Neural crest cell (in vitro differentiated cells): ENCODE results near the gene TGFB3. TPM values are rescaled to one million over a fixed set of nuclear protein-coding genes. Genes with fewer than 3 reads are reported as not detected.

Experiments used
- DNase-seq: peaks from one replicate; pipeline ENCODE4 v3.0.0; 2021; ENCODE audit warnings: low read depth, mixed read lengths, low spot score
- H3K27ac Mint-ChIP-seq: one replicate; pipeline ENCODE4 v1.8.0; 2021; ENCODE audit warnings: mild to moderate bottlenecking, mixed read lengths; ENCODE audit not compliant: unreplicated experiment
- H3K27me3 Mint-ChIP-seq: 2 replicates; pipeline ENCODE4 v1.8.0; 2021; ENCODE audit warnings: low read depth, mild to moderate bottlenecking, mixed read lengths
- H3K36me3 Mint-ChIP-seq: 2 replicates; pipeline ENCODE4 v1.8.0; 2021; ENCODE audit warnings: low read depth, mild to moderate bottlenecking, mixed read lengths
- H3K4me1 Mint-ChIP-seq: 2 replicates; pipeline ENCODE4 v1.8.0; 2021; ENCODE audit warnings: mixed read lengths
- H3K4me3 Mint-ChIP-seq: one replicate; pipeline ENCODE4 v1.8.0; 2021; ENCODE audit warnings: mild to moderate bottlenecking, mixed read lengths
- H3K9me3 Mint-ChIP-seq: 2 replicates; pipeline ENCODE4 v1.8.0; 2021; ENCODE audit warnings: mixed read lengths
- total RNA-seq: library from RNA; stranded (reverse); gene quantifications from 2 replicates; pipeline ENCODE4 v1.2.1, GENCODE V29; 2021
- TF ChIP-seq, protein P1 (sequence below): fragments of 200-600 bp; sonication (generic); conservative IDR thresholded peaks from 2 replicates; pipeline ENCODE4 v1.5.0; 2021; ENCODE audit warnings: antibody characterized with exemption, mild to moderate bottlenecking

Gene TGFB3
- total RNA-seq, 1 donor from 2014 or later = 4.6 TPM

DNA sequence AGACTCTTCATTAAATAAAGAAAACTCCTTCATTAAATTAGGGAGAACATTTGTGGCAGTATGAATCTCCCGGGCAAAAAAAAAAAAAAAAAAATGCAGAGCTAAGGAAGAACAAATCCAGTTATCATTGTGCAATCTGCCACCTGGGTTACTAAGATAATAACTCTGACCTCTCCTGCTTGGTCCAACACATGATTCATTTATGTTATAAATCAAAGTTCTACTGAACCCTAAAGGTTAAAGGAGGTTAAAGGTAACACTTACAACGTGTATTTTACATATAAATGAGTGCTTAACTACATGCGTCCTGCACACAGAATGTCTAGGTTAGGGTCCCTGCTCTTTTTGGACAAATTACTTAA is 4.2 kb downstream of the TGFB3 start:
- peaks cover 36% of the 10 kb centered on the region for H3K4me1 Mint-ChIP-seq
- no peak for DNase-seq
- H3K9me3 Mint-ChIP-seq = no peaks in the 10 kb centered on the region
- TF ChIP-seq, protein P1, sequence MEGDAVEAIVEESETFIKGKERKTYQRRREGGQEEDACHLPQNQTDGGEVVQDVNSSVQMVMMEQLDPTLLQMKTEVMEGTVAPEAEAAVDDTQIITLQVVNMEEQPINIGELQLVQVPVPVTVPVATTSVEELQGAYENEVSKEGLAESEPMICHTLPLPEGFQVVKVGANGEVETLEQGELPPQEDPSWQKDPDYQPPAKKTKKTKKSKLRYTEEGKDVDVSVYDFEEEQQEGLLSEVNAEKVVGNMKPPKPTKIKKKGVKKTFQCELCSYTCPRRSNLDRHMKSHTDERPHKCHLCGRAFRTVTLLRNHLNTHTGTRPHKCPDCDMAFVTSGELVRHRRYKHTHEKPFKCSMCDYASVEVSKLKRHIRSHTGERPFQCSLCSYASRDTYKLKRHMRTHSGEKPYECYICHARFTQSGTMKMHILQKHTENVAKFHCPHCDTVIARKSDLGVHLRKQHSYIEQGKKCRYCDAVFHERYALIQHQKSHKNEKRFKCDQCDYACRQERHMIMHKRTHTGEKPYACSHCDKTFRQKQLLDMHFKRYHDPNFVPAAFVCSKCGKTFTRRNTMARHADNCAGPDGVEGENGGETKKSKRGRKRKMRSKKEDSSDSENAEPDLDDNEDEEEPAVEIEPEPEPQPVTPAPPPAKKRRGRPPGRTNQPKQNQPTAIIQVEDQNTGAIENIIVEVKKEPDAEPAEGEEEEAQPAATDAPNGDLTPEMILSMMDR = no peak
- peaks cover 3% of the 10 kb centered on the region for H3K27me3 Mint-ChIP-seq
- no peak overlapping the region for H3K4me3 Mint-ChIP-seq
- no peak overlapping the region for H3K27ac Mint-ChIP-seq
- no peaks in the 10 kb centered on the region for H3K36me3 Mint-ChIP-seq

DNA sequence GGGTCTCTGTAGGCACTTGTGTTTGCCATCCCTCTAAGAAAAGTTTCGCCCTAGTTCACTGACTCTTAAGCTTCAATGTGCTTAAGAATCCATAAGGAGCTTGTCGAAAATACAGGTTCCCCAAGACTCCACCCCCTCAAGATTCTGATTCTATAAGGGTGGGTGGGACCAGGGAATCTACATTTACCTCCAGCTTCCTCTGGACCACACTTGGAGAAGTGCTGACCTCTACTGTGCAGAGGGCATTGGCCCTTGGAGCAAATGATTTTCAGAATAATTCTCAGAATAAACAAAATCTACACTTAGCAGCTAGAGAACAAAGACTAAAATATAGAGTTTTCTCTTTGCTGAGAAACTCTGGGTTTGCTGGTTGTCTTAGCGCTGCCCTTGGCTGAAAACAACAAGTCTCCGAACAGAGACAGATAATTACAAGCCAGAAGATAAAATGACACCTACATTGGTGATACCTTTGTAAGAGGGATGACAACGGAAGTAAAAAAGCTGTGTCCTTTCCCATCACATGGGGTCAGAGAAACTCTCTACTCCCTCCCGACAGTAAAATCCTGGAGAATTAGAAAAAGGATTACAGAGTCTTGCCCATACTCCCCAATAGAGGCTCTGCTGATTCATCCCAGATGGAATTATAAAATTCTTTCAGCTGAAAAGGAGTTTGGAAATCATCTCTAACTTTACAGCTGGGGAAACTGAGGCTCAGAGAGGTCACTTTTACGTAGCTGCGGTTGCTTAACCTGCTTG is 4.8 kb downstream of the TGFB3 start:
- Mint-ChIP-seq H3K27ac (no peak overlapping the region), H3K36me3 (no peaks in the 10 kb centered on the region), H3K4me3 (no peak overlapping the region), H3K4me1 (peaks cover 36% of the 10 kb centered on the region), H3K9me3 (no peaks in the 10 kb centered on the region), H3K27me3 (no peaks in the 10 kb centered on the region)
- DNase-seq = no peak
- TF ChIP-seq, protein P1 = no peak

DNA sequence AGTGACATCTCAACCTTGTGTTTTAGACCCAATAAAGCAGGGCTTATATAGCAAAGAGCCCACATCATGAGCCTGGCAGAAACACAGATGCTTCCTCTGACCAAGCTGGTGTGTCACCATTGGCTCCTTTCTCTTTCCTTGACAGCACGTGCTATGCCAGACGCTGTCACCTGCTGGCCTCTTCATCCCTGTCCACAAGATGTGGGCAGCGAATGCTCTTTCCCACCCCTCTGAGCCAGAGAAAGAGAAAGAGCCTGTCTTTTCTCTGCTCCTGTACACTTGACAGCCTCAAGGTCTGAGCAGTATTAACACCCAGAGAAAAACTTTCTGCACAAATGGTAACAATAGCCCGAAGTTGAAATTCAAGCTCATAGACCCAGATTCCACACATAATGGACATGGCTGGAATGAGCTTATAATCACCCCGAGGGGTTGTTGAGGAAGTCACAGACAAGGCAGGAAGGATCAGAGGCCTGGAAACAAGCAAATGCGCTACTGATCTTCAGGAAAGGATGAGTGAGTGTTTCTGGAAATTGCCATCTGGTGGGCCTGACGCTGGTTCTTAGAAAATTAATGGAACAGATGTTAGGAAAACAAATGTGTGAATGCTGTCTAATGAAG is 8.9 kb downstream of the TGFB3 start:
- TF ChIP-seq, protein P1 = no peak
- H3K9me3 Mint-ChIP-seq = no peaks in the 10 kb centered on the region
- peaks cover 11% of the 10 kb centered on the region for H3K4me1 Mint-ChIP-seq
- DNase-seq = no peak
- H3K27ac Mint-ChIP-seq = no peak overlapping the region
- no peaks in the 10 kb centered on the region for H3K36me3 Mint-ChIP-seq
- no peaks in the 10 kb centered on the region for H3K27me3 Mint-ChIP-seq
- H3K4me3 Mint-ChIP-seq = no peak overlapping the region

DNA sequence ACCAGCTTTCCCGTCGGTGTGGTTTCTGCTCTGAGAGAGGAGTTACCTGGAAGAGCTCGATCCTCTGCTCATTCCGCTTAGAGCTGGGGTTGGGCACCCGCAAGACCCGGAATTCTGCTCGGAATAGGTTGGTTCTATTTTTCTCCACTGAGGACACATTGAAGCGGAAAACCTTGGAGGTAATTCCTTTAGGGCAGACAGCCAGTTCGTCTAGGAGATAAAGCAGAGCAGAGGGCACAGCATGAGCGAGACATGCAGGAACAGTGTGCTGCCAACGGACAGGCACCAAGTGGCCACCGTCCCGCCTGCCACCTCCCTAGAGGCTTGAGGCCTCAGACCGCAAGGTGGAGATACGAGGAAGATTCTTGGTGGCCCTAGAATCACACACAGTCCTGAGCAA is 10.3 kb downstream of the TGFB3 start:
- H3K9me3 Mint-ChIP-seq = no peaks in the 10 kb centered on the region
- H3K27me3 Mint-ChIP-seq = no peaks in the 10 kb centered on the region
- no peak for DNase-seq
- peaks cover under 1% of the 10 kb centered on the region for H3K36me3 Mint-ChIP-seq
- TF ChIP-seq, protein P1 = no peak
- no peak overlapping the region for H3K4me3 Mint-ChIP-seq
- H3K27ac Mint-ChIP-seq = no peak overlapping the region
- H3K4me1 Mint-ChIP-seq = peaks cover 7% of the 10 kb centered on the region

DNA sequence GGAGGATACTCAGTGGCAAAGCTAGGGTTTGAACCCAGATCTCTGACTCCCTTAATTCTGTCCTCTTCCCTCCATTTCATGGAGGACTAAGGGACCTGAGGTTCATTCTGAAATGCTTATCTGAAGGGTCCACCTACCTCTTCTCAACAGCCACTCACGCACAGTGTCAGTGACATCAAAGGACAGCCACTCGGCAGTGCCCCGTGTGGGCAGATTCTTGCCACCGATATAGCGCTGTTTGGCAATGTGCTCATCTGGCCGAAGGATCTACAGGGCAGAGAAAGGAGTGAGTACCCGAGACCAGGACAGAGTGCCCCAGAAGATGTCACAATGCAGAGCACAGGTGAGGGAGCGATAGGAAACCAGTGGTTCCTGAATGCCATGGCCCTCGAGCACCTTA is 10.8 kb downstream of the TGFB3 start:
- Mint-ChIP-seq H3K36me3 (peaks cover 5% of the 10 kb centered on the region), H3K9me3 (no peaks in the 10 kb centered on the region), H3K4me3 (no peak overlapping the region), H3K27me3 (no peaks in the 10 kb centered on the region), H3K27ac (no peak overlapping the region), H3K4me1 (peaks cover 6% of the 10 kb centered on the region)
- TF ChIP-seq, protein P1 = no peak
- DNase-seq = no peak
